ENCODE measurements around the gene GOLGA6L7. TPM values are rescaled to one million over a fixed set of nuclear protein-coding genes. Genes with fewer than 3 reads are reported as not detected.

Gene GOLGA6L7
- total RNA-seq = not detected in 2 replicates

DNA sequence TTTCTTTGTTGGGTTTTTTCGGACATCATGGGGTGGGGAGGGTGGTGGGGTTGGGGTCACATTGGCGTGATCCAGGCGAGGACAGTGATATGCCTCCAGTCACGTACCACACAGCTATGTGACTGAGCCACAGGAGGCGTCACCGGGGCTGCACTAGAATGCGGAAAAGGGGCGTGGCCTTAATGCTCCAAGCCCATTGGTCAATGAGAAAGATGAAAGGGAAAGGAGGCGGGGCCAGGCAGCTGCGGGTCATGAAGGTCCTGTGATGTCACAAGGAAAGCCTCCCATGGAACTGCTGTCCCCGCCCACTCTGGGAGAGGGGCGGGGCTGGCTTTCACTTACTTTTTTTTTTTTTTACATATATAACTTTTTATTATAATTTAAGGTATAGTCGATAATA lies at the start of gene GOLGA6L7:
GOLGA6L7 (minus strand) TSS at position 124 of the 400 bp plus-strand sequence; CDS start at position 29, 95 bp downstream.

GRCh38 chr15:28885630-28886430 lies 37.4 kb upstream of the GOLGA6L7 start, which contains the start of gene APBA2:
TSS of gene APBA2 (plus strand) at chr15:28885974. CDS start at chr15:29053885, 167,911 bp downstream.

Other genes starting within 250 kb of the GOLGA6L7 start
- not detected in 2 replicates for gene GOLGA8M, start 136.2 kb downstream of the GOLGA6L7 start, total RNA-seq
- gene APBA2, start 37.3 kb upstream of the GOLGA6L7 start, total RNA-seq = 6.6 and 10.4 TPM in 2 replicates

Measured in hair follicular keratinocyte (primary cell).